ENCODE results near the gene PRDM5. TPM values are rescaled to one million over a fixed set of nuclear protein-coding genes. Genes with fewer than 3 reads are reported as not detected.

Gene PRDM5
- total and polyA plus RNA-seq, 2 donors (not counting 3 experiments of a cell fraction or from before 2014, with no cell fraction given) = 2.2 to 8.1 TPM

- intact Hi-C loops (cut with micrococcal nuclease) (no loop called here), dilution Hi-C loops (cut with MboI; ENCODE audit: extremely low pct_ligation_motif_present, low sequenced_read_pairs) (no loop called here)
- Histone ChIP-seq H3K9ac (replicated peaks; ENCODE audit: extremely low read depth, insufficient read depth, low read length) (no peak overlapping the region), H3K27ac (ENCODE audit: insufficient read depth, low read depth, low read length) (no peak overlapping the region), H3K27me3 (ENCODE audit: control insufficient read depth in 2 of 2, insufficient read depth in 2 of 2, low read length in 2 of 2) (no peaks in the 10 kb centered on the region), H3K4me3 (replicated peaks in 1 of 3; ENCODE audit: insufficient read depth in 1 of 3, low read depth in 1 of 3, low read length in 3 of 3) (no peak overlapping the region), H4K20me1 (replicated peaks; ENCODE audit: control insufficient read depth, extremely low read depth, insufficient read depth, low read length) (no peaks in the 10 kb centered on the region), H3K9me3 (replicated peaks; ENCODE audit: control insufficient read depth, insufficient read depth, low read length) (no peaks in the 10 kb centered on the region), H2AFZ (ENCODE audit: low read depth, low read length) (no peak overlapping the region), H3K9me1 (replicated peaks; ENCODE audit: control insufficient read depth, extremely low read depth, insufficient read depth, low read length) (no peaks in the 10 kb centered on the region), H3K4me2 (ENCODE audit: insufficient read depth, low read length) (no peak overlapping the region), H3K4me1 (ENCODE audit: control insufficient read depth, extremely low read depth, insufficient read depth, low read length) (no peaks in the 10 kb centered on the region), H3K79me2 (ENCODE audit: control insufficient read depth, insufficient read depth, low read length) (no peaks in the 10 kb centered on the region), H3K36me3 (ENCODE audit: control insufficient read depth in 2 of 2, extremely low read depth in 1 of 2, insufficient read depth in 2 of 2, low read length in 2 of 2) (no peaks in the 10 kb centered on the region)
- ChIA-PET POLR2A (interaction anchor here (0.6 kb wide), 1 partner anchor 8 kb away, joined by 5 read pairs; no protein-coding TSS in a partner anchor), CTCF (interaction anchor here (0.6 kb wide), 2 partner anchors 17 to 425 kb away, joined by 3 read pairs; no protein-coding TSS in a partner anchor)
- TF ChIP-seq MAX (IDR thresholded peaks at IDR 0.05; ENCODE audit: insufficient read depth, insufficient read length) (no peak), CTCF (IDR thresholded peaks at IDR 0.05; ENCODE audit: extremely low read depth in 1 of 2, insufficient read depth in 1 of 2, low read depth in 1 of 2, low read length in 2 of 2) (no peak), EZH2 (IDR thresholded peaks at IDR 0.05; ENCODE audit: borderline replicate concordance, low read depth, low read length, severe bottlenecking) (no peak)
- DNase-seq (ENCODE audit: low read depth, low spot score) = no peak
- no TSS peak for BruUV-seq (replicated peaks)
- no peak for FAIRE-seq
Observed at GRCh38 chr4:120960656-120961267, 38.2 kb upstream of the PRDM5 start.

GRCh38 chr4:120948382-120948781, 25.9 kb upstream of the PRDM5 start:
- CTCF ChIA-PET = interaction anchor here (1.1 kb wide), 1 partner anchor 61 kb away, joined by 3 read pairs; no protein-coding TSS in a partner anchor

More at GRCh38 chr4:120948382-120948781, 25.9 kb upstream of the PRDM5 start:
- no peak overlapping the region for H3K4me2 ChIP-seq (ENCODE audit: insufficient read depth, low read length)
- H3K27me3 ChIP-seq (ENCODE audit: control insufficient read depth in 2 of 2, insufficient read depth in 2 of 2, low read length in 2 of 2) = no peaks in the 10 kb centered on the region
- dilution Hi-C loops (cut with MboI; ENCODE audit: extremely low pct_ligation_motif_present, low sequenced_read_pairs) = no loop called here
- intact Hi-C loops (cut with micrococcal nuclease) = no loop called here
- H2AFZ ChIP-seq (ENCODE audit: low read depth, low read length) = no peak overlapping the region
- H3K9me3 ChIP-seq (replicated peaks; ENCODE audit: control insufficient read depth, insufficient read depth, low read length) = no peaks in the 10 kb centered on the region
- H3K4me1 ChIP-seq (ENCODE audit: control insufficient read depth, extremely low read depth, insufficient read depth, low read length) = no peaks in the 10 kb centered on the region
- H3K4me3 ChIP-seq (replicated peaks in 1 of 3; ENCODE audit: insufficient read depth in 1 of 3, low read depth in 1 of 3, low read length in 3 of 3) = no peak overlapping the region
- POLR2A ChIA-PET = no interaction called here
- H3K27ac ChIP-seq (ENCODE audit: insufficient read depth, low read depth, low read length) = no peak overlapping the region
- H3K9ac ChIP-seq (replicated peaks; ENCODE audit: extremely low read depth, insufficient read depth, low read length) = no peak overlapping the region
- no TSS peak for BruUV-seq (replicated peaks)
- H3K36me3 ChIP-seq (ENCODE audit: control insufficient read depth in 2 of 2, extremely low read depth in 1 of 2, insufficient read depth in 2 of 2, low read length in 2 of 2) = no peaks in the 10 kb centered on the region
- no peaks in the 10 kb centered on the region for H4K20me1 ChIP-seq (replicated peaks; ENCODE audit: control insufficient read depth, extremely low read depth, insufficient read depth, low read length)
- no peak for DNase-seq (ENCODE audit: low read depth, low spot score)
- no peak for TF ChIP-seq JUN (IDR thresholded peaks at IDR 0.05; ENCODE audit: borderline replicate concordance, insufficient read depth, insufficient read length, low read depth)
- no peaks in the 10 kb centered on the region for H3K9me1 ChIP-seq (replicated peaks; ENCODE audit: control insufficient read depth, extremely low read depth, insufficient read depth, low read length)
- H3K79me2 ChIP-seq (ENCODE audit: control insufficient read depth, insufficient read depth, low read length) = no peaks in the 10 kb centered on the region
- no peak for FAIRE-seq

Data from endothelial cell of umbilical vein (primary cell).